SK-N-SH (cell line): ENCODE data around the gene ATF6B.

Experiments
- GABPA ChIP-seq: IDR thresholded peaks from 2 replicates; pipeline ENCODE4 v1.4.0; 2012; ENCODE audit warnings: low read depth, mild to moderate bottlenecking
- USF1 ChIP-seq: IDR thresholded peaks from 2 replicates; pipeline ENCODE4 v1.4.0; 2012; ENCODE audit warnings: low read depth, borderline replicate concordance
- ZBTB33 ChIP-seq: IDR thresholded peaks from 2 replicates; pipeline ENCODE4 v1.4.0; 2012; ENCODE audit warnings: low read depth, borderline replicate concordance
- TF ChIP-seq, protein P1 (sequence below): fragments of 200-600 bp; sonication (generic); IDR thresholded peaks from 2 replicates; pipeline ENCODE4 v1.6.1; 2017; ENCODE audit warnings: antibody characterized with exemption, mild to moderate bottlenecking, moderate library complexity

GRCh38 chr6:32117461-32117860 lies 10.6 kb downstream of the ATF6B start:
- TF ChIP-seq, protein P1, sequence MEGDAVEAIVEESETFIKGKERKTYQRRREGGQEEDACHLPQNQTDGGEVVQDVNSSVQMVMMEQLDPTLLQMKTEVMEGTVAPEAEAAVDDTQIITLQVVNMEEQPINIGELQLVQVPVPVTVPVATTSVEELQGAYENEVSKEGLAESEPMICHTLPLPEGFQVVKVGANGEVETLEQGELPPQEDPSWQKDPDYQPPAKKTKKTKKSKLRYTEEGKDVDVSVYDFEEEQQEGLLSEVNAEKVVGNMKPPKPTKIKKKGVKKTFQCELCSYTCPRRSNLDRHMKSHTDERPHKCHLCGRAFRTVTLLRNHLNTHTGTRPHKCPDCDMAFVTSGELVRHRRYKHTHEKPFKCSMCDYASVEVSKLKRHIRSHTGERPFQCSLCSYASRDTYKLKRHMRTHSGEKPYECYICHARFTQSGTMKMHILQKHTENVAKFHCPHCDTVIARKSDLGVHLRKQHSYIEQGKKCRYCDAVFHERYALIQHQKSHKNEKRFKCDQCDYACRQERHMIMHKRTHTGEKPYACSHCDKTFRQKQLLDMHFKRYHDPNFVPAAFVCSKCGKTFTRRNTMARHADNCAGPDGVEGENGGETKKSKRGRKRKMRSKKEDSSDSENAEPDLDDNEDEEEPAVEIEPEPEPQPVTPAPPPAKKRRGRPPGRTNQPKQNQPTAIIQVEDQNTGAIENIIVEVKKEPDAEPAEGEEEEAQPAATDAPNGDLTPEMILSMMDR, result no peak
- TF ChIP-seq ZBTB33 (no peak), GABPA (no peak), USF1 (no peak)
